HG03103 (cell line): ENCODE measurements around the gene UBA52.
"Not testable (repeated sequence)": the region's sequence is repeated elsewhere in the genome, so short reads cannot be mapped to it uniquely, and the experiment has no call there.

Experiments
- ATAC-seq: cut with Tn5 transposase; IDR thresholded peaks from one replicate; pipeline ENCODE4 v1.9.1; 2021; ENCODE audit warnings: low read depth; ENCODE audit not compliant: unreplicated experiment

The UBA52 gene

GRCh38 chr19:18571564-18572344 lies at the start of gene UBA52:
UBA52 (plus strand) TSS chr19:18571857; CDS start chr19:18573301, 1,444 bp downstream.
- peak; percentile 85 for ATAC-seq

GRCh38 chr19:18522124-18522861 lies 49.4 kb upstream of the UBA52 start:
- peak; percentile 78 for ATAC-seq

- not testable (repeated sequence) for ATAC-seq
Observed at GRCh38 chr19:18522862-18523440, 48.7 kb upstream of the UBA52 start.

- no peak for ATAC-seq
Observed at GRCh38 chr19:18523841-18524240, 47.8 kb upstream of the UBA52 start.

- no peak for ATAC-seq
Observed at GRCh38 chr19:18526316-18526715, 45.3 kb upstream of the UBA52 start.

- no peak for ATAC-seq
Observed at GRCh38 chr19:18529782-18530181, 41.9 kb upstream of the UBA52 start.

- no peak for ATAC-seq
Observed at GRCh38 chr19:18531485-18531884, 40.2 kb upstream of the UBA52 start.

GRCh38 chr19:18532168-18532890 lies 39.3 kb upstream of the UBA52 start:
- no peak for ATAC-seq

- no peak for ATAC-seq
Observed at GRCh38 chr19:18533058-18533457, 38.6 kb upstream of the UBA52 start.

- no peak for ATAC-seq
Observed at GRCh38 chr19:18536475-18536874, 35.2 kb upstream of the UBA52 start.

- ATAC-seq, result no peak
Observed at GRCh38 chr19:18537431-18537830, 34.2 kb upstream of the UBA52 start.

- no peak for ATAC-seq
Observed at GRCh38 chr19:18538115-18538514, 33.5 kb upstream of the UBA52 start.

GRCh38 chr19:18539372-18539771 lies 32.3 kb upstream of the UBA52 start:
- no peak for ATAC-seq

- ATAC-seq, result not testable (repeated sequence)
Observed at GRCh38 chr19:18540200-18540599, 31.5 kb upstream of the UBA52 start.

GRCh38 chr19:18541258-18541991 lies 30.2 kb upstream of the UBA52 start:
- no peak for ATAC-seq

- ATAC-seq, result no peak
Observed at GRCh38 chr19:18541992-18542940, 29.4 kb upstream of the UBA52 start.

GRCh38 chr19:18542941-18543813 lies 28.5 kb upstream of the UBA52 start, which contains the start of gene FKBP8:
FKBP8 (minus strand) TSS chr19:18543573; CDS start chr19:18541970, 1,603 bp downstream.
- ATAC-seq, result peak; percentile 85
